ENCODE data around the gene SF1. TPM values are rescaled to one million over a fixed set of nuclear protein-coding genes. Genes with fewer than 3 reads are reported as not detected.

SF1 gene
- total RNA-seq, 1 experiment from 2014 or later = 360 TPM

GRCh38 chr11:64801158-64801464, 22.8 kb upstream of the SF1 start:
- no peak for ATAC-seq
- no peak overlapping the region for H3K27ac ChIP-seq (ENCODE audit: low read length)
- H3K27me3 ChIP-seq (ENCODE audit: control insufficient read depth, insufficient read depth, low read length) = no peaks in the 10 kb centered on the region
- intact Hi-C loops (cut with micrococcal nuclease; ENCODE audit: unreplicated experiment) (no loop called here), in situ Hi-C loops (cut with HindIII; ENCODE audit: low pct_unique_long_range_greater_than_20kb, low sequenced_read_pairs) (no loop called here)
- no peak overlapping the region for H3K4me3 ChIP-seq (ENCODE audit: low read depth in 2 of 2, low read length in 2 of 2)
- ChIA-PET CTCF (no interaction called here), POLR2A (no interaction called here)
- no peaks in the 10 kb centered on the region; the same call in 1 of the 2 replicates for H3K36me3 ChIP-seq (ENCODE audit: control insufficient read depth, insufficient read depth, low read length)
- H3K4me1 ChIP-seq (ENCODE audit: control insufficient read depth, insufficient read depth, low read length) = peaks cover 18% of the 10 kb centered on the region
- no peaks in the 10 kb centered on the region for H3K9me3 ChIP-seq (ENCODE audit: control insufficient read depth, insufficient read depth, low read depth, low read length)
- no TSS peak for BruUV-seq (replicated peaks)
- no peak for DNase-seq (ENCODE audit: low read depth, low spot score)
- TF ChIP-seq POLR2AphosphoS5 (IDR thresholded peaks at IDR 0.05; ENCODE audit: low read depth, low read length) (no peak), SIN3A (IDR thresholded peaks at IDR 0.05; ENCODE audit: borderline replicate concordance, insufficient read depth, low read depth, low read length) (no peak), REST (IDR thresholded peaks at IDR 0.05; ENCODE audit: insufficient read depth in 1 of 2, low read depth in 2 of 2, low read length in 1 of 2) (no peak), CTCF (IDR thresholded peaks at IDR 0.05) (no peak), TCF7L2 (IDR thresholded peaks at IDR 0.05; ENCODE audit: low read depth, low read length) (no peak)

- in situ Hi-C loops (cut with HindIII; ENCODE audit: low pct_unique_long_range_greater_than_20kb, low sequenced_read_pairs) = no loop called here
- no peaks in the 10 kb centered on the region for H3K27me3 ChIP-seq (ENCODE audit: control insufficient read depth, insufficient read depth, low read length)
- H3K4me3 ChIP-seq (ENCODE audit: low read depth in 2 of 2, low read length in 2 of 2) = no peak overlapping the region
- intact Hi-C loops (cut with micrococcal nuclease; ENCODE audit: unreplicated experiment) = no loop called here
- no TSS peak for BruUV-seq (replicated peaks)
- no peak for DNase-seq (ENCODE audit: low read depth, low spot score)
- ChIA-PET CTCF (interaction anchor here (0.6 kb wide), 1 partner anchor 1059 kb away, joined by 3 read pairs; no protein-coding TSS in a partner anchor), POLR2A (interaction anchor here (1.6 kb wide), 1 partner anchor 22 kb away, joined by 4 read pairs; the partner anchor contains the start of gene SF1)
- no peak overlapping the region for H3K27ac ChIP-seq (ENCODE audit: low read length)
- no peaks in the 10 kb centered on the region for H3K9me3 ChIP-seq (ENCODE audit: control insufficient read depth, insufficient read depth, low read depth, low read length)
- peaks cover 18% of the 10 kb centered on the region for H3K4me1 ChIP-seq (ENCODE audit: control insufficient read depth, insufficient read depth, low read length)
- H3K36me3 ChIP-seq (ENCODE audit: control insufficient read depth, insufficient read depth, low read length) = no peaks in the 10 kb centered on the region; the same call in 1 of the 2 replicates
- no peak for ATAC-seq
- TF ChIP-seq POLR2AphosphoS5 (IDR thresholded peaks at IDR 0.05; ENCODE audit: low read depth, low read length) (no peak), REST (IDR thresholded peaks at IDR 0.05; ENCODE audit: insufficient read depth in 1 of 2, low read depth in 2 of 2, low read length in 1 of 2) (no peak), CTCF (IDR thresholded peaks at IDR 0.05) (no peak), SIN3A (IDR thresholded peaks at IDR 0.05; ENCODE audit: borderline replicate concordance, insufficient read depth, low read depth, low read length) (no peak), TCF7L2 (IDR thresholded peaks at IDR 0.05; ENCODE audit: low read depth, low read length) (no peak)
Observed at GRCh38 chr11:64800303-64801157, 22.2 kb upstream of the SF1 start.
